CD4-positive, alpha-beta T cell (primary cell): Measurements from ENCODE around the gene UBN2. TPM values are rescaled to one million over a fixed set of nuclear protein-coding genes. Genes with fewer than 3 reads are reported as not detected.

Experiments
- ATAC-seq: fragments of 200-7000 bp; cut with Tn5 transposase; one replicate; pipeline ENCODE4 v1.10.0; 2022; ENCODE audit warnings: mild to moderate bottlenecking; ENCODE audit not compliant: poor library complexity
- CTCF ChIA-PET: fragments of 350-600 bp; sonication (Branson Sonifier 250); formaldehyde crosslinking; loops from one replicate; lab custom pipeline; 2021; ENCODE audit warnings: antibody characterized with exemption, inconsistent platforms; lab: Charles Lee
- POLR2A ChIA-PET: fragments of 350-600 bp; sonication (Branson Sonifier 250); formaldehyde crosslinking; loops from one replicate; lab custom pipeline; 2021; ENCODE audit warnings: antibody characterized with exemption, inconsistent platforms; lab: Charles Lee
- DNase-seq, 14 experiments: peaks; one replicate each; pipeline ENCODE4 v3.0.0-alpha.2; 2013 to 2020; ENCODE audit warnings: mixed read lengths in 2 of 14
- H3K27ac ChIP-seq, 2 donors: one replicate each; pipeline versions ENCODE4 v1.5.1 to v1.7.0; 2013; ENCODE audit warnings: low read length in 2 of 2, low read depth in 1 of 2, mild to moderate bottlenecking in 1 of 2
- H3K27me3 ChIP-seq, 2 experiments: 1 replicate in 1 of 2; 2 replicates in 1 of 2; pipeline versions ENCODE4 v1.6.1 to v1.7.0; 2013; ENCODE audit warnings: low read length in 2 of 2, control low read depth in 1 of 2, mild to moderate bottlenecking in 1 of 2, moderate library complexity in 1 of 2; ENCODE audit not compliant: insufficient read depth in 2 of 2, control insufficient read depth in 1 of 2
- H3K36me3 ChIP-seq: one replicate; pipeline ENCODE4 v1.6.1; 2013; ENCODE audit warnings: low read length, control low read depth; ENCODE audit not compliant: insufficient read depth
- H3K4me1 ChIP-seq: one replicate; pipeline ENCODE4 v1.6.1; 2013; ENCODE audit warnings: low read length, control low read depth; ENCODE audit not compliant: insufficient read depth
- H3K4me3 ChIP-seq: one replicate; pipeline ENCODE4 v1.5.1; 2013; ENCODE audit warnings: mild to moderate bottlenecking, low read length, moderate library complexity
- H3K9me3 ChIP-seq, 2 experiments: 1 replicate in 1 of 2; 2 replicates in 1 of 2; pipeline versions ENCODE4 v1.6.1 to v1.7.0; 2013; ENCODE audit warnings: low read length in 2 of 2, mild to moderate bottlenecking in 2 of 2, control low read depth in 1 of 2, moderate library complexity in 1 of 2; ENCODE audit not compliant: control insufficient read depth in 1 of 2, insufficient read depth in 1 of 2
- H3K27ac Mint-ChIP-seq: one replicate; pipeline ENCODE4 v1.8.0; 2020; ENCODE audit warnings: mixed read lengths
- H3K27me3 Mint-ChIP-seq: one replicate; pipeline ENCODE4 v1.8.0; 2021; ENCODE audit warnings: mixed read lengths
- H3K36me3 Mint-ChIP-seq: one replicate; pipeline ENCODE4 v1.8.0; 2021; ENCODE audit warnings: low read depth, mixed read lengths
- H3K4me1 Mint-ChIP-seq: one replicate; pipeline ENCODE4 v1.8.0; 2021; ENCODE audit warnings: low read depth, mixed read lengths
- H3K4me3 Mint-ChIP-seq: one replicate; pipeline ENCODE4 v1.8.0; 2020; ENCODE audit warnings: mild to moderate bottlenecking, mixed read lengths
- H3K9me3 Mint-ChIP-seq: one replicate; pipeline ENCODE4 v1.8.0; 2020; ENCODE audit warnings: mixed read lengths
- intact Hi-C, 2 experiments: fragments of 100-400 bp; cut with DNase I in 1 of 2; cut with micrococcal nuclease in 1 of 2; formaldehyde crosslinking; loops; one replicate each; pipeline versions ENCODE4 v1.15.1 to v1.9.0; 2023 to 2025; cut with DNase I, micrococcal nuclease
- total RNA-seq, 174 experiments: library from RNA in 2 of 174; stranded (reverse) in 2 of 174; gene quantifications; one replicate each; pipeline ENCODE4 v1.2.3 and lab custom pipeline; 2021 to 2026
- TF ChIP-seq, protein P1 (sequence below): fragments of 200-600 bp; IDR thresholded peaks from one replicate; pipeline ENCODE4 v1.8.0; 2022; ENCODE audit warnings: antibody characterized with exemption, mild to moderate bottlenecking

The UBN2 gene
- total RNA-seq, 2 experiments from 2014 or later, result 9.6 to 13.3 TPM

DNA sequence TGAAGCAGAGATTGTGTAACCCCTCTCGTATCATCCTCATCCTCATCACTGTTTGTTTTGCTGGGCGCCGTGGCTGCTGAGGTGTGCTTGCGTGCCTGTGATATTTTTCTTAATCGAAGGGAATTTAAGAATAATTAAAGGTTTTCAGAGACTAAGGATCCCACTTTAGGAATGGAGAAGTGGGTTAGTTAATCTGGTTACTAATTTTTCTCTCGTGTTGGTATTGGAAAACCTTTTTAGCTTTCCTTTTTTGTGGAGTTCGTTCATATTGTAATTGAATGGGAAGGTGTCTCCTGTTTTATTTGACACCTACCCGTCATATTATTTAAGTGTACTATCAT lies 1.3 kb downstream of the UBN2 start:
- intact Hi-C loops, result loop anchor here (5.0 to 10.0 kb wide), 4 partner anchors 105 to 778 kb away; partner anchors contain the start of genes FMC1 (in 1 of the 2) and ZC3HAV1 (in 1 of the 2)
- DNase-seq, result peak in 3 of 14 experiments; percentile 1 to 21 (median 11)
- Mint-ChIP-seq H3K27me3 (peaks cover 5% of the 10 kb centered on the region), H3K27ac (peak overlapping the region; percentile 81), H3K9me3 (no peaks in the 10 kb centered on the region), H3K36me3 (peaks cover 16% of the 10 kb centered on the region), H3K4me1 (peaks cover 54% of the 10 kb centered on the region), H3K4me3 (peak overlapping the region; percentile 94)
- no peak overlapping the region for H3K27ac ChIP-seq
- TF ChIP-seq, protein P1, sequence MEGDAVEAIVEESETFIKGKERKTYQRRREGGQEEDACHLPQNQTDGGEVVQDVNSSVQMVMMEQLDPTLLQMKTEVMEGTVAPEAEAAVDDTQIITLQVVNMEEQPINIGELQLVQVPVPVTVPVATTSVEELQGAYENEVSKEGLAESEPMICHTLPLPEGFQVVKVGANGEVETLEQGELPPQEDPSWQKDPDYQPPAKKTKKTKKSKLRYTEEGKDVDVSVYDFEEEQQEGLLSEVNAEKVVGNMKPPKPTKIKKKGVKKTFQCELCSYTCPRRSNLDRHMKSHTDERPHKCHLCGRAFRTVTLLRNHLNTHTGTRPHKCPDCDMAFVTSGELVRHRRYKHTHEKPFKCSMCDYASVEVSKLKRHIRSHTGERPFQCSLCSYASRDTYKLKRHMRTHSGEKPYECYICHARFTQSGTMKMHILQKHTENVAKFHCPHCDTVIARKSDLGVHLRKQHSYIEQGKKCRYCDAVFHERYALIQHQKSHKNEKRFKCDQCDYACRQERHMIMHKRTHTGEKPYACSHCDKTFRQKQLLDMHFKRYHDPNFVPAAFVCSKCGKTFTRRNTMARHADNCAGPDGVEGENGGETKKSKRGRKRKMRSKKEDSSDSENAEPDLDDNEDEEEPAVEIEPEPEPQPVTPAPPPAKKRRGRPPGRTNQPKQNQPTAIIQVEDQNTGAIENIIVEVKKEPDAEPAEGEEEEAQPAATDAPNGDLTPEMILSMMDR, result no peak
- ATAC-seq, result peak; percentile 8
- H3K4me1 ChIP-seq, result peaks cover 11% of the 10 kb centered on the region
- peak overlapping the region; percentile 97 for H3K4me3 ChIP-seq
- no peaks in the 10 kb centered on the region for H3K9me3 ChIP-seq
- H3K27me3 ChIP-seq, result no peaks in the 10 kb centered on the region
- H3K36me3 ChIP-seq, result peaks cover under 1% of the 10 kb centered on the region
- ChIA-PET POLR2A (interaction anchor here (0.8 to 3.5 kb wide), 3 partner anchors 20 to 129 kb away, joined by 3 to 20 read pairs (median 3); partner anchors contain the start of gene LUC7L2), CTCF (interaction anchor here (0.6 kb wide), 2 partner anchors 83 to 1150 kb away, joined by 3 to 4 read pairs; no protein-coding TSS in a partner anchor)

DNA sequence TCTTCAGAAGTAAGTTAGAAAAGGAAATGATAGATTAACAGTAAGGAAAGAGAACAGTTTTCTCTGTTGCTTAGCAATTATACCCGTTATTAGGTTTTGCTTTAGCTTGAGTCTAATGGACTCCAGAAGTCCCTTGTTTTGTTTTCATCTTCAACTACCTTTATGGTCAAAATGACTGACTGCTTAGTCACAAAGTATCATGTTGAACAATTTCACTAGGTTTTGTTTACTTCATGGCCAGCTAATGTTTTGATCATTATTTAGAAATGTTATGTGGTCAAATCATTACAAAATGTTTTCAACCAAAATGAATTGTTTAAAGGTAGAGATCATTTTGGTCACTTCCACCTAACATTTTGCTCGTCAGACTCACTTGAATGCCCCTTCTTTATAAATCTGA lies 1.9 kb downstream of the UBN2 start:
- no peak overlapping the region for H3K27ac ChIP-seq
- Mint-ChIP-seq H3K4me3 (peak overlapping the region; percentile 94), H3K27me3 (no peaks in the 10 kb centered on the region), H3K4me1 (peaks cover 54% of the 10 kb centered on the region), H3K36me3 (peaks cover 22% of the 10 kb centered on the region), H3K9me3 (no peaks in the 10 kb centered on the region), H3K27ac (peak overlapping the region; percentile 81)
- H3K9me3 ChIP-seq, result no peaks in the 10 kb centered on the region
- H3K4me1 ChIP-seq, result peaks cover 11% of the 10 kb centered on the region
- POLR2A ChIA-PET, result interaction anchor here (0.8 to 3.5 kb wide), 2 partner anchors 21 to 127 kb away, joined by 3 to 20 read pairs; partner anchors contain the start of gene LUC7L2
- H3K27me3 ChIP-seq, result no peaks in the 10 kb centered on the region
- ATAC-seq (no peak), DNase-seq (peak in 1 of 14 experiments; percentile 5)
- intact Hi-C loops, result loop anchor here (5.0 to 10.0 kb wide), 4 partner anchors 104 to 778 kb away; partner anchors contain the start of genes FMC1 (in 1 of the 2) and ZC3HAV1 (in 1 of the 2)
- CTCF ChIA-PET, result no interaction called here
- TF ChIP-seq, protein P1, result no peak
- H3K36me3 ChIP-seq, result peaks cover 5% of the 10 kb centered on the region
- H3K4me3 ChIP-seq, result no peak overlapping the region

DNA sequence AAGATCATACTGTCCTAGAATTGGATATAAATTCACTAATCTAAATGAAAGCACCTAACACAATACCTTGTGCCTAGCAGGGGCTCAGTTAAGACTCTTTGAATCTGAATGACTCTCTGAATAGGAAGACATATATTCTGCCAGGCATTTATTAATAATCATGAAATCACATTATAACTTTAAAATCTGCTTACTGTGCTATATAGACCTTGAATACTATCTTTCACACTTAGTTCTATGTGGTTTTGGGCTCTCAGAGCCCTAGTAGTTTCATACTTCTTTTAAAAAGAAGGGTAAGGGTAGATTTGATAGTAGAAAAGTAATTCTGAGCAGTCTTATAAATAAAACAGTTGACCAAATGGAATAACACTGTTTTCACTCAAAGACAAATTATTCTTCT lies 10.2 kb downstream of the UBN2 start:
- H3K36me3 ChIP-seq, result peaks cover 43% of the 10 kb centered on the region
- Mint-ChIP-seq H3K4me3 (no peak overlapping the region), H3K27ac (no peak overlapping the region), H3K36me3 (peaks cover 79% of the 10 kb centered on the region), H3K4me1 (peaks cover 3% of the 10 kb centered on the region), H3K9me3 (no peaks in the 10 kb centered on the region), H3K27me3 (no peaks in the 10 kb centered on the region)
- H3K4me1 ChIP-seq, result no peaks in the 10 kb centered on the region
- ATAC-seq (no peak), DNase-seq (no peak)
- no peak overlapping the region for H3K4me3 ChIP-seq
- no peaks in the 10 kb centered on the region for H3K9me3 ChIP-seq
- CTCF ChIA-PET, result no interaction called here
- no peak overlapping the region for H3K27ac ChIP-seq
- intact Hi-C loops, result no loop called here
- TF ChIP-seq, protein P1, result no peak
- no peaks in the 10 kb centered on the region for H3K27me3 ChIP-seq
- POLR2A ChIA-PET, result no interaction called here
